SH-SY5Y (cell line): ENCODE data around the gene SLC38A10.

Experiments used
- GATA2 ChIP-seq: IDR thresholded peaks from 2 replicates; pipeline ENCODE4 v1.6.1; 2011; ENCODE audit warnings: mild to moderate bottlenecking, low read depth, low read length
- GATA3 ChIP-seq: IDR thresholded peaks from 2 replicates; pipeline ENCODE4 v1.6.1; 2011; ENCODE audit warnings: low read depth, mild to moderate bottlenecking, low read length, moderate library complexity

The SLC38A10 gene

DNA sequence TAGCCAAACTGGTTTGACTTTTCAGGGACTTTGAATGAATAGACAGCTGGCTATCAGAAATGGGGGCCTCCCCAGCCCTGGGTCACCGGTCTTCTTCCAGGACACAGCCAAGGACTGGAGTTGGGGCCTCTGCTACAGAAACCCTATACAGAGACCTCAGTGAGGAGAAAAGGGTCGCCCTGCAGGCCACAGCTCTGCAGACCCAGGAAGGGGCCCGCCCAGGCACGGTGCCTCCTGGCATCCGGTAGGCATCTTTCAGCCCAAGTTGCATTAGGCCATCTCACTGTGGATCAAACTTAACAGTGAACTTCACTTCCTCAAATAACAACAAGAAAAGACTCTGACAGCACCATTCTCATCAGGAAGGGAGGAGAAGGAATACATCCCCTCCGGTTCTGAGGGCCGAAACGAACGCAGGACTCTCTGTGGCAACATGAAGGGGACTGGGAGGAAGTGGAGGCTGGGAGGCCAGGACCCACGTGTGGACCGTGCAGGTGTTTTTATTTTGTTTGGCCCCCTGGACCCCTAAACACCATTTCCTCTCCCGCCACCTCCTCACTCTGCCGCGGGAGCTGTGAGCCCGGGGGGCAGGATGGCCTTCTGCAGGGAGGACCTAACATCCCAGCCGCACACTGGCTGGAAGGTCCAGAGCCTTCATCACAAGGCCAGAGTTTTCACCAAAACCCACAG is 7.2 kb downstream of the SLC38A10 start:
- no peak for TF ChIP-seq GATA2
- TF ChIP-seq GATA3 = no peak

DNA sequence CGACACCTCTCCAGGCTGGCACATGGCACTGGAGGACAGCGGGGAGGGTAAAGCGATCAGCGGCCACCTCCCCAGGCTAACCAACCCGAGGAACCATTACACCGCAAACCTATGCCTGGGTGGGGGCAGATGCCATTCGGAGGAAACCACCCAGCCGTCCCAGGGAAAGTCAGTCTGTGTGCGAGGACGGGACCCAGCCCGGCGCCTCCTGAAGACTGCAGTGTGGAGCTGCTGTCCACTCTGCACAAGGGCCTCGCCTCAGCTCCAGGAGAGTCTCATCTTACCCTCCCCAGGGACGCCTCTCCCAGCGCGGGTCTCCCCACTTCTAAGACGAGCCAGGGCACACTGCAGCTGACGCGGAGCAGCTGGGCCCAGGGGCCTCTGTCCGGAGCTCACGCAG is 8.0 kb downstream of the SLC38A10 start:
- TF ChIP-seq GATA2 = no peak
- no peak for TF ChIP-seq GATA3

DNA sequence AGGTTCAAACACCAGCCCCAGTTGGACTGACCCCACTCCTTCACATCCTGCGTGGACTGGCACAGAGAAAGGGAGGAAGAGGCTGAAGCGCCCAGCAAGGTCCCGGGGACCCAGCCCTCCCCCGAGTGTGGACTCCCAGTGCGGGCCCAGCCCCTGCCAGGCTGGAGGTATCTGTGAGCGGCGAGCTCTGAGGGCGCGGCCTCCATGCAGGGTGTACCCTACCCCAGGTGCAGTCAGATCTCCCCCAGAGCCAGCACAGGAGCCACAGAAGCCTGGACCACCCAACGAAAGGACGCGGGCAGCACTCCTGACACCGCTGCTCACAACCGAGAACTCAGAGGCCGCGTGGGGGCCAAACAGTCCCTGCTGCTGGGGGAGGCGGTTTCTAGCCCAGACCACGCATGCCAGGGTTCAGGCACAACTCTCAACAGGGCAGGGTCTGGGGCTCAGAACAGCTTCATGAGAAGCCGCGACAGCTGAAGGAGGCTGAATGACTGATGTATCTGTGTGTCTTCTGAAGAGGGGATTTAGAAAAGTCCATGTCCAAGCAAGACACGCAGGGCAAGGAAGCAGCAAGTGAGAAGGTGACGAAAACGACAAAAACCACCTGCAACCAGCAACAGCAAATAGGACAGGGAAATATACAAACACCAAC is 8.5 kb downstream of the SLC38A10 start:
- TF ChIP-seq GATA3 (no peak), GATA2 (no peak)

- TF ChIP-seq GATA2 (no peak), GATA3 (no peak)
Observed at GRCh38 chr17:81285894-81286293, 9.2 kb downstream of the SLC38A10 start.

GRCh38 chr17:81285179-81285878 is 9.8 kb downstream of the SLC38A10 start:
- TF ChIP-seq GATA2 (no peak), GATA3 (no peak)

DNA sequence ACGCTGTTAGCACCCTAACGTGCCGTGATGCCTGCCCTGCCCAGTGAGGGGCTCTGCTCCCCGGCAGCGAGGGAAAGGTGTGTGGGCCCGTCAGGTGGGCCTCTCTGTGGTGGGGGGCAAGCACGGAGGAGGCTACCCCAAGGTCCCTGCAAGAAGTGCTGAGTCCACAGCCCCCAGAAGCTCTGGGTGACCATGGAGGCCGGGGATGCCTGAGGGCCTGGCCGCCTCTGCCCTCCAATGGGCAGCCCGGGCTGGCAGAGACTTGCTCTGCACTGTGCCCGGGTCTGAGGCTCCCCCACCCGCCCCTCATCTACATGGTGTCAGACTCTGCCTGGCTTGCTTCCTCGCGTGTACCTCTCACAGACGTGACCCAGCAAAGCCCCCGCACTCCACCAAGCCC is 12.2 kb downstream of the SLC38A10 start:
- no peak for TF ChIP-seq GATA2

- no peak for TF ChIP-seq GATA2
- TF ChIP-seq GATA3 = no peak
Observed at GRCh38 chr17:81282141-81282540, 13.0 kb downstream of the SLC38A10 start.

- TF ChIP-seq GATA3 (no peak), GATA2 (no peak)
Observed at GRCh38 chr17:81280571-81280970, 14.5 kb downstream of the SLC38A10 start.

GRCh38 chr17:81279278-81280275 is 15.5 kb downstream of the SLC38A10 start:
- no peak for TF ChIP-seq GATA3
- TF ChIP-seq GATA2 = no peak

DNA sequence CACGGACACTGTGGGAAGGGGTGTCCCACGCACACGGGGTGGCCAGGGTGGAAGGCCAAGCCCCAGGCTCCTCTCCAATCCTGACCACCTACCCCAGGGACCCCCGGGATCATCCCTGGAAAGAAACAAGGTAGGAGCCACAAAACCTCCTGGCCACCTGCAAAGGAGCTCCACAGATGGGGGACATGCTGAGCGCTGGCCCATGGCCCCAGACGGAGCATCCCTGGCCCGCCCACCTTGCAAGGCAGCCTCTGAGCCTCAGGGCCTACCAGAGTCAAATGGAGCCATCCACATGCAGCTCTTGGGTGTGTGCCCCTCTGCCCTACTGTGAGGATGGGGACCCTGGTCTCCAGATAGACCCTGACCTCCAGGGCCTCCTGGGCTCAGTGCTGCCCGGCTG is 16.3 kb downstream of the SLC38A10 start:
- TF ChIP-seq GATA2 (no peak), GATA3 (no peak)

DNA sequence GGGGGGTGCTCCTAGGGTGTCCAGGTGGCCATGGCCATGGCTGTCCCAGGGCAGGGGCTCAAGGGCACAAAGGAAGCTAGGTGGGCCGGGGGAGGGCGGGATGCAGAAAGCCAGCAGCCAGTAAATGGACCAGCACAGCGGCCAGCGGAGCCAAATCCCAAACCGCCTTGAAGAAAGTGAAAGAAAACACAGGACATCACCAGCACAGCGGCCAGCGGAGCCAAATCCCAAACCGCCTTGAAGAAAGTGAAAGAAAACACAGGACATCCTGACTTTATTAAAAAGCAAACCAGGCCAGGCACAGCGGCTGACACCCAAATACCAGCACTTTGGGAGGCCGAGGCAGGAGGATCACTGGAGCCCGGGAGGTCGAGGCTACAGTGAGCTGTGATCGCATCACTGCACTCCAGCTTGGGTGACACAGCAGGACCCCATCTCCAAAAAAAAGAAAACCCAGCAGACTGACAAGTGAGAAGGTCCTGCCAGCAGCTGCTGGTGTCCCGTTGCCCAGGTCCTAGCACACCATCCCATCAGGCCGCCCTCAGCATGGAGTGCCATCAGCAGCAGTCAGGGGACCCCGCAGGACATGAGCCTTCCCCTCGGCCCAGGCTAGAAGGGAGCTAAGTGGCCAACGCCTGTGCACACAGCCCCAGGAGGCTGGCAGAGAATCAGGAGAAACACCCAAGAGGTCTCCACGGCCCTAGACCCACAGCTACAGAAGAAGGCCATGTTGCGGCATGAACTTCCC is 17.0 kb downstream of the SLC38A10 start:
- TF ChIP-seq GATA2 (no peak), GATA3 (no peak)

- TF ChIP-seq GATA3 (no peak), GATA2 (no peak)
Observed at GRCh38 chr17:81277421-81277820, 17.7 kb downstream of the SLC38A10 start.

DNA sequence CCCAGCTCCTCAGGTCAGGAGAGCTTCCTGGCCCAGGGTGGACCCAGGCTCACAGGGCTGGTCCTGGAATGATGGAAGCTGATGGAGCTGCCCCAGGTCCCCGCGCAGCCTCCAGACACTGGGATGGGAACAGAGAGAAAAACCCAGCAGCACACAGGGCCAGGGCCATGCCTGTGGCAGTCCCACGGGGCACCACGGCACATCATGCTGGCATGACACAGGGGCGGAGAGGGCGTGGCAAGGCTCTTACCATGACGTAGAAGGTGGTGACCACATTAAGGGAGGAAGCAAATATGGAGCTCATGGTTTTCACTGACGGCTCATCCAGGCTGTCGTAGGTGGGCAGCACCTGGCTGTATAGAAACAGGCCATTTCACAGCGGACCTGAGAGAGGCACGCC is 18.3 kb downstream of the SLC38A10 start:
- TF ChIP-seq GATA2 = no peak
- no peak for TF ChIP-seq GATA3

DNA sequence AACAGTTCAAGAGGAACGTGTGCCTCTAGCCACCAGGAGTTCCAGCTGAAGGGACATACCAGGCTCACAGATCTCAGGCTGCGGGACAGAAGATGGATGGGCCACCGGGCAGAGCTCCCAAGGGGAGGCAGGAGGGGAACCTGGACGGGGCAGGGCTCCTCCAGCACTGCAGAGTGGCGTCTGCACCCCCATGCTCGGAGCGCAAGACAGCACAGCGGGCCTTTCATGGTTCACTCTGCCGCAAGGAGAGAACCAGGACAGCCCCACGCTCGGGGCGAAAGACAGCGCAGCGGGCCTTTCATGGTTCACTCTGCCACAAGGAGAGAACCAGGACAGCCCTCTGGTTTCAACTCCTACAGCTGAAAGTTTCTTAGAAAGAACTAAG is 20.6 kb downstream of the SLC38A10 start:
- TF ChIP-seq GATA3 (no peak), GATA2 (no peak)
